ENCODE data around the gene HCST.

GRCh38 chr19:35909684-35910035 lies 7.3 kb downstream of the HCST start:
- no peak for TF ChIP-seq GATA3 (IDR thresholded peaks at IDR 0.05; ENCODE audit: low read depth, low read length)
- no peak for TF ChIP-seq GATA2 (IDR thresholded peaks at IDR 0.05; ENCODE audit: low read depth, low read length)

All from SH-SY5Y (cell line).